ENCODE measurements around the gene MAP3K6.
"Not testable (repeated sequence)": the region's sequence is repeated elsewhere in the genome, so short reads cannot be mapped to it uniquely, and the experiment has no call there.

The MAP3K6 gene, protein sequence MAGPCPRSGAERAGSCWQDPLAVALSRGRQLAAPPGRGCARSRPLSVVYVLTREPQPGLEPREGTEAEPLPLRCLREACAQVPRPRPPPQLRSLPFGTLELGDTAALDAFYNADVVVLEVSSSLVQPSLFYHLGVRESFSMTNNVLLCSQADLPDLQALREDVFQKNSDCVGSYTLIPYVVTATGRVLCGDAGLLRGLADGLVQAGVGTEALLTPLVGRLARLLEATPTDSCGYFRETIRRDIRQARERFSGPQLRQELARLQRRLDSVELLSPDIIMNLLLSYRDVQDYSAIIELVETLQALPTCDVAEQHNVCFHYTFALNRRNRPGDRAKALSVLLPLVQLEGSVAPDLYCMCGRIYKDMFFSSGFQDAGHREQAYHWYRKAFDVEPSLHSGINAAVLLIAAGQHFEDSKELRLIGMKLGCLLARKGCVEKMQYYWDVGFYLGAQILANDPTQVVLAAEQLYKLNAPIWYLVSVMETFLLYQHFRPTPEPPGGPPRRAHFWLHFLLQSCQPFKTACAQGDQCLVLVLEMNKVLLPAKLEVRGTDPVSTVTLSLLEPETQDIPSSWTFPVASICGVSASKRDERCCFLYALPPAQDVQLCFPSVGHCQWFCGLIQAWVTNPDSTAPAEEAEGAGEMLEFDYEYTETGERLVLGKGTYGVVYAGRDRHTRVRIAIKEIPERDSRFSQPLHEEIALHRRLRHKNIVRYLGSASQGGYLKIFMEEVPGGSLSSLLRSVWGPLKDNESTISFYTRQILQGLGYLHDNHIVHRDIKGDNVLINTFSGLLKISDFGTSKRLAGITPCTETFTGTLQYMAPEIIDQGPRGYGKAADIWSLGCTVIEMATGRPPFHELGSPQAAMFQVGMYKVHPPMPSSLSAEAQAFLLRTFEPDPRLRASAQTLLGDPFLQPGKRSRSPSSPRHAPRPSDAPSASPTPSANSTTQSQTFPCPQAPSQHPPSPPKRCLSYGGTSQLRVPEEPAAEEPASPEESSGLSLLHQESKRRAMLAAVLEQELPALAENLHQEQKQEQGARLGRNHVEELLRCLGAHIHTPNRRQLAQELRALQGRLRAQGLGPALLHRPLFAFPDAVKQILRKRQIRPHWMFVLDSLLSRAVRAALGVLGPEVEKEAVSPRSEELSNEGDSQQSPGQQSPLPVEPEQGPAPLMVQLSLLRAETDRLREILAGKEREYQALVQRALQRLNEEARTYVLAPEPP (N-terminal part only)

DNA sequence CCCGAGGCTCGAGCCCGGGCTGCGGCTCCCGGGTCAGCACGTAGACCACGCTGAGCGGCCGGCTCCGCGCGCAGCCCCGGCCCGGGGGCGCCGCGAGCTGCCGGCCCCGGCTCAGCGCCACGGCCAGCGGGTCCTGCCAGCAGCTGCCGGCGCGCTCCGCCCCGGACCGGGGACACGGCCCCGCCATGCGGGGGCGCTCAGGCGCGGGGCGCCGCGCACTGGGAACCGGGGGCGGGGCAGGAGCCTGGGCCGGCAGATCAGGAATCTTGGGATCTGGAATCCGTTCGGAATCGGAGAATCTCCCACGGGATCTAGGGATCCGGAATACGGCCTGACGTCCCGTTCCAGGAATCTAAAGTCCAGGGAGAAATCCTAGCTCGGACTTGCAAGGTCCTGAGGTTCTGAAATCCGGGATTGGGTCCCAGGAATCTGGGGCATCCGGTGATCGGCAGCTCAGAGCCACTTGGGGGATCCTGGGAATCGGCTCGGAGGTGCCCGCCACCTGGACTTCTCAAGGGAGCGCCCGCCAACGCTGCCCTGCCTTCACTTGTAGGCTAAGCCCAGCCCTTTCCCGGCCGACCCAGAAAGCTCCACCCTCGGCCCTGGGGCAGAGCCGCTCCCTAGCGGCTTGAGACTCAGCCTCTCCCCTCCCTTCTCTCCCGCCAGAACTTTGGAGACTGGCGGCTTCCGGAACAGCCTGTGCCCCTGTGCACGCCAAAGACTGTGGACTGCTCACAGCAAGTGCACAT, at the start of gene MAP3K6:
Gene MAP3K6, minus strand, starts transcription at position 551 of the 749 bp plus-strand sequence. Its CDS starts 364 bp downstream, at position 187.
- DNase-seq (ENCODE audit: low read depth), result peak; percentile 59

DNA sequence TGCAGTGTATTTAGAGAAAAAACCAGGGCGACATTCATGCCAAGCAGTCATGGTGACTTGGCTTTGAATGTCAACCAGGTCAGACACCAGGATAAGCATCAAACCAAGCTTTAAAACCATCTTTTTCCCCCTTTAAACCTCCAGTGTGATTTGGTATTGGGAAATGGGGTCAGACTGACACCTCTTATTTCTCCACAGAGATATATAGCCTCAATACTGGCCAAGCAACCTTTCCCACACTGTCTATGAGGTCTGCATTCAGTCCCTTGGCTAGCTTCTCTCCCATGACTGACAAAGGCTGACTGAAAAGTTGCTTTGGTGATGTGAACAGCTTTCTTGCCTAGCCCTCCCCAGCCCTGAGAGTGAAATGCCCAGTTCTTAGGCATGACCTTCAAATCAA, 47.3 kb upstream of the MAP3K6 start:
- no peak for DNase-seq (ENCODE audit: low read depth)

DNA sequence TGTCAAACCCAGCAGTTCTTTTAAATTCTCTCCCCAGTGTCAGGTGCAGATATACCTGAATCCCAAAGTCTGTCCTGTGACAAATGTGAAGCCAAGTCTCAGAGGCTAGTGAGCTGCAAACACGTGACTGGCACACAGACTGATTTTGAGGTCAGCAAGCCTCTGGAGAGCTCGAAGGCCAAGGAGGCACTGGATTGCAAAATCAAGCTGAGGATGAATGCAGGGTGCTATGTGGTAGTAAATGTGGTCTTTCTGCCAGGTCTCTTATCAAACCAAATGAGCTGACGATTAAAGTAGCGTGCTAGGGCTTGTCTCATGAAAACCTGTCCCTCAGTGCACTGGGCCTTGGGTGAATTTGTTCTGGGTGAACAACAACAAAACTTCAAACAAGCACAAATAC, 46.2 kb upstream of the MAP3K6 start:
- DNase-seq (ENCODE audit: low read depth), result peak; percentile 79

DNA sequence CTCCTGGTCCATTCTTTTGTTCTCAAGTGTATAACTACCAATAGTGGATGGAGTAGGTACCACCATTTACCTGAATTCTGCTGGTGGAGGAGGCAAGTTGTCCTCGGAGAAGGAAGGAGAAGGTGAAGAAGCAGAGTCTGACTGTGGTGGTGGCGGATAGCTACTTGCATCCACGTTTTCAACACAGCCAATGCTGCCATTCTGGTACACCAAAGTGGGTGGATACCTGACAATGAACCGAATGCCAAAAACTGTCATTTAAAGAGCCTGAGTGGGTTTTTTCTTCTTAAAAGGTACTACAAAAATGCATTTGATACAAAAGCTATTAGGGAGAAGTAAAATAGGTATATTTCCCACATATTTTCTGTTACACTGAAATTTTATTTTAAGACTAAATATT, 45.7 kb upstream of the MAP3K6 start:
- no peak for DNase-seq (ENCODE audit: low read depth)

DNA sequence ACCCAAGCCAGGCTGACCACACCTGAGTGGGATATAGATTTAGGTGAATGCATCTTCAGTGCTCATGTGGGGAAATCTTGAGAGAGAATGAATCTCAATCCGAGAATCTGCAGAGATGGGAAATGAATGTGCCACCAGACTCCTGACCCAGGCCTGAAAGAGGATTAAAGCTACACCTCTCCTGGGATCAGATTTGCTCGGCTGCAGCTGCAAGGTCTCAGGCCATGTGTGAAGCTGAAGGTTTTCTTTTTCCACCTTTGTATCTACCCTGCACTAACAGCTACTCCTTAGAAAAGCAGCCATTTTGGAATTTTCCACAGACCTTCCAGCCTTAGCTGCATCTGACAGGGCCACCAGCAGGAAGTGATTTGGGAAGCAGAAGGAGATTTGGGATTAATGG, 43.9 kb upstream of the MAP3K6 start:
- no peak for DNase-seq (ENCODE audit: low read depth)

DNA sequence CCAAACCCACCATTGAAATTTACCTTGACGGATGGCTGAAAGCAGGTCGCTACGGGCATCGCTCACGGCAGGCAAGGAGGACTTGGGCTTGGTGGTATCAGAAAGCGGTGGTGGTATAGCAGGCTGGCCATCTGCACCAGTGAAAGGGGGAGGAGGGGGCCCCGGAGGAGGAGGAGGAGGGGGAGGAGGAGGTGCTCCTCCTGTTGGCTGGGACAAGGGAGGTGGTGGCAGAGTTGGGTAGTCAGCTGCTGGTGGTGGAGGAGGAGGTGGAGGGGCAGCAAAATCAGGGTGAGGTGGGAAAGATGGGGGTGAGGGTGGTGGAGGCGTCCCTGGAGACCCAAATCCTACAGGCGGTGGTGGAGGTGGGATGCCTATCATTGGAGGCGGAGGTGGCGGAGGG, 42.9 kb upstream of the MAP3K6 start:
- DNase-seq (ENCODE audit: low read depth), result no peak

DNA sequence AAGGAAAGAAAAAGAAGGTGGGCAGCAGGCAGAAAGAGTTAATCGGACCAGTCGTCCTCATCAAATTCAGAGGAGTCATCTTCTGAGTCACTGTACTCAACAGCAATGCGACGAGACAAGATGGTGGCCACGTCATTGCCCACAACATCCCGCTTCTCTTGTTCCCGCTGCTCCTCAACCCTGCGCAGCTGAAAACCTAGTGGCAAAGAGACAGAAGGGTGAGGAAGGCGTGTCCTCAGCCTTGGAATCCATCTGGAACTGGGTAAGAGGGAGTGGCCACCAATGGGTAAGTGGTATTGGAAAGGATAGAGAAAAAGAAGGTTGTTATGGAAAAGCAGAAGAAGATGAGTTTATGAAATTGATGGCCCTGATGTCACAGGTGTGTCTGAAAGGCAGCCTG, 41.4 kb upstream of the MAP3K6 start:
- no peak for DNase-seq (ENCODE audit: low read depth)

DNA sequence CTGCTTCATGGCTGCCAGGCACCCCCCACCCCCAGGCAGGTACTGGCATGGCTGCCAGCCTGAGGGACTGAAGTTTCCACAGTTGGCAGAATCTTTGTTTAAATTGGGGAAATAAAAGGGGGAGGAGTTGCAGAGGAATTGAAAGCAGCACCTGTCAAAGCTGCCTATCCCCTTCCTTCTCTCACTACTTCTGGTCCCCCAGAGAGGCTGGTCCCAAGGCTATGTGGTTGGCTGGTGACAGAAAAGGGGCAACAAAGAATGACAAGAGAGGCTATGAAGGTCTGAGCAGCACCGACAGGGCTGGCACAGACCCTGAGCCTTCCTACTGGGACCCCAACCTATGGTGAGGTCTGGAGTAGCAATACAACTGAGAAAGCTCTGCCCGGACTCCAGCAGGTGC, 40.0 kb upstream of the MAP3K6 start:
- DNase-seq (ENCODE audit: low read depth), result not testable (repeated sequence)

DNA sequence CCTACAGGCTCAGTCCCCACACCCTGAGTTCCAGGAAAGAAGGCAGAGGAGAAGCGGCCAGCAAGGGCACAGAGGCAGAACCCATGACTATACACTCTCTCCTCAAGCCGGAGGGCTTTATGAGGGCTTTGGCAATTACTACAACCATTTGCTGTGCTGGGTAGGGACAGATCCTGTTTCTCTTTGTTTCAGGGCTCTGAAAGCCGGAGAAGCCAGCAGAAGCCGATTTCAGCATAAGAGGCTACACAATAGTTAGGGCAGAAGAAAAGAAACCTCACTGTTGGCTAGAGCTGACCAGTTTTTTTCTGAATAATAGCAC, 39.6 kb upstream of the MAP3K6 start:
- no peak for DNase-seq (ENCODE audit: low read depth)

DNA sequence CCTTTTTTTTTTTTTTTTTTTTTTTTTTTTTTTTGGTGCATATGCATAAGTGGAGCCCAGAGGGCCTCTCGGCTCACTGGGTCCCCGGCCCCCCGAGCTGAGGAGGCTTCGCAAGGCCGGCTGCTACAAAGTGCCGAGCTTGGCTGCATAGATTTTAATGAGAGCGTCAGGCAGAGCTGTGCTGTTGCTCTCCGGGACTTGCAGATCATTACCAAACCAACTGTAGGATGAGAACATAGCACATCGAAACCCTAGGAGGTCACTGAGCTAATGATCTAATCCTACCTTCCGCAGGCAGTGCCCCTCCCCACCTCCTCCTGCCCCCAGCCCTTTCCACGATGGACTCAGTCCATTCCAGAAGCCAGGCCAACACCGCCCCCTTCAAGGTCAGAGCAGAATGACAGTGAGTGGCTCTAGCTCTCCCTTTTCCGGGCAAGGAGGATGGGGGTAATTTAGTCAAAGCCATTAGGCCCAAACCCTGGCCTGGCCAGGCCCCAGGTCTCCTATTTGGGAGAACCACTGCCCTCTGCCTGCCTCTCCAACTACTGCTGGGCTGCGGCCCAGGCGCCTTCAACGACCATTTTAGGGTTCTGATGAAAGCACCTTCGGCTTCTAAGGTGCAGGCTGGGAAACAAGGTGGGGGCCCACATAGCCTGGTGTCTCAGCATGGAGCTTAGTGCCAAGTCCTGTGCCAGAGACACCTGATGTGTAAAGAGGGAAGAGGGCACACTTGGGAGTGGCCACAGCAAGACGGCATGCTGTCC, 39.0 kb upstream of the MAP3K6 start:
- DNase-seq (ENCODE audit: low read depth), result not testable (repeated sequence)

DNA sequence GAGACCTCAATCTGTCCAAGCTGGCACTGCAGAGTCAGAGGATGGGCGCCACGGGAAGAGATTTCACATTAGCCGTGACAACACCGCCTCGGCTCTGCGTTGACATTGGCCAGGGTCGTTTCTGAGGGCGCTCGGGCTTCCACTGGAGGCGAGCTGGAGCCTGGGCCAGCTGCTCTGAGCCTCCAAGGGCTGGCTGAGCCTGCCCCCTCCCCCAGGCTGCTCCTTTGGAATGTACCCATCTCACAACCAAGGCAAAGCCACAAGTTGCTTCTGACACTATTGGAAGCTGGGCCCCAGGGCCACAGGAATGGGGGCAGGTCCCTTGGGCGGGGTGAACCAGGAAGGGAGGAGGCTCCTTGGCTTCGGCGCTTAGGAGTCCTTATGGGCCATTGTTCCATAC, 38.3 kb upstream of the MAP3K6 start:
- peak; percentile 72 for DNase-seq (ENCODE audit: low read depth)

DNA sequence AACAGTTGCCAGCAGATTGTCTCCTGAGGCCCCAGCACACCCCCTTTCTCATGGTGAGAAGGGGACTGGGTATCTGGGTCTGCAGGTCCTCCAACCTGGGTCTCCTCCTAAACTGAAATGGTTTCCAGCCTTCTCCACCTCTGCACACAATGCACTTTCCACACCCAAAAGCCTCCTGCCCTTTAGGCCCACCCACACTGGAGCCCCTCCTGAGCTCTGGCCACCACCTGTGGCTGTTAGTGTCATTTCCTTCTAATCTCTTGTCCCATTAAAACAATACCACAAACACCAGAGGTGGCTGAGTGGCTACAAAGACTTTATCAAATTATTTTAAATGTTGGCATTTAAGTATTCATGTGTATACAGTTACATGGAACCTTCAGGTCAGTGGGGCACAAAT, 37.2 kb upstream of the MAP3K6 start:
- no peak for DNase-seq (ENCODE audit: low read depth)

DNA sequence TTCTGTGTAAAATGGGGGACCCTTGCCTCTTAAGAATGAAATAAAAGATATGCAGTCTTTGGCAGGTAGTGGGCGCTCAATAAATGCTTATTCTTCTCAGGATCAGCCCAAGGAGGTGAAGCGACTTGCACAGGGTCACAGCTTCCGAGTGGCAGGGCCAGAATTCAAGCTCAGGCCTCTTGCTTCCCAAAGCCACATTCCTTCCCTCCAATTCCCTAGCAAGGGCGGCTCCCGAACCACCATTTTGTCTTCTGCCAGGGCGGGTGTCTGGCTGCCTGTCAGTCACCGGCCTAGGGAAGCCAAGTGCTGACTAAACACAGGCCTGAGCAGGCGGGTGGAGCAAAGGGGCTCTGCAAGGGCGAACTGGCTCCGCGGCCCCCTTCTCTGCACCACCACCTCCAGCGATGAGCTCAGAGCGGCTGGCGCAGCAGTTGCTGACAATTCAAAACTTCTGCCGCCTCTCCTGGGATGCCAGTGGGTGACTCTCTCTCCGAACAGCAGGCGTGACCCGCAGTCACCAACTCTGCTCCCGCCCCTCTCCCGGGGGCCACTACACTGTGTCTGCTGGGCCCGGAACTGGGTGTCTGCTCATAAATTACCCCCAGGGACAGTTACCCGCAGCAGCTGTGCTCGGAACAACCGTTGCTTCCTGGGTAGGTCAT, 36.4 kb upstream of the MAP3K6 start:
- peak; percentile 57 for DNase-seq (ENCODE audit: low read depth)

DNA sequence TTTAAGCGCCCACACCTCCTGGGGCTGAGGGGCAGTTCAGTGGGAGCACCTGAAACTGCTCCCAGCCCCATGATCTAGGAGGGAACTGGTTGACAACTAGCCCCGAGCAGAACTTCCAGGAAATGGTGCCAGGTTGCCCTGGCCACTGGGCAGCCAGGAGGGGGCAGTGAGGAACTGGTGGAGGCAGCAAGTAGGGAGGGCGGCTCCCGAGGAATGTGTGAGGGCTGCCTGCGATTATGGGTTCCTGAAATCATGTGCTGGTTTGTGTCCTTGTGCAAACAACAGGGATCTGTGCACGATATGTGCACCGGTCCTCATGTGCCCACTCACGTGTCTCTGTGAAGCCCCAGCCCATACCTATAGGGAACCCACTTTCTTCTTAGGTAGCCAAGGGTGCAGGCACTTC, 35.6 kb upstream of the MAP3K6 start:
- peak; percentile 75 for DNase-seq (ENCODE audit: low read depth)

DNA sequence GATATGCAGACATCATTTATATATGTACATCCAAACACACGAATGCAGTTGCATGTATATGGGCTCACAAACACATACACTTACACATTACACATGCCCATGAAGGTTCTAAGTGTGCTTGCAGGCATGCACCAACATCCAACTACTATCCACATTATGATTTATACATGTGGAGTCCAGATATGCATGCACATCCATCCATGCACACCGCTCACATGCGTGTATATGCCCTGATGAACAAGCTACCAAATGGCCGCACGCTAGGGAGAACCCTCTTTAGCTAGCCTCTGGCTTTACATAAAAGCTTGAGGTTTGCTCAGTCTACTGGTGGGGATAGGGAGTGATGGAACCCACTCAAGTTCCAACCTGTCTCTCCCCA, 34.2 kb upstream of the MAP3K6 start:
- no peak for DNase-seq (ENCODE audit: low read depth)

DNA sequence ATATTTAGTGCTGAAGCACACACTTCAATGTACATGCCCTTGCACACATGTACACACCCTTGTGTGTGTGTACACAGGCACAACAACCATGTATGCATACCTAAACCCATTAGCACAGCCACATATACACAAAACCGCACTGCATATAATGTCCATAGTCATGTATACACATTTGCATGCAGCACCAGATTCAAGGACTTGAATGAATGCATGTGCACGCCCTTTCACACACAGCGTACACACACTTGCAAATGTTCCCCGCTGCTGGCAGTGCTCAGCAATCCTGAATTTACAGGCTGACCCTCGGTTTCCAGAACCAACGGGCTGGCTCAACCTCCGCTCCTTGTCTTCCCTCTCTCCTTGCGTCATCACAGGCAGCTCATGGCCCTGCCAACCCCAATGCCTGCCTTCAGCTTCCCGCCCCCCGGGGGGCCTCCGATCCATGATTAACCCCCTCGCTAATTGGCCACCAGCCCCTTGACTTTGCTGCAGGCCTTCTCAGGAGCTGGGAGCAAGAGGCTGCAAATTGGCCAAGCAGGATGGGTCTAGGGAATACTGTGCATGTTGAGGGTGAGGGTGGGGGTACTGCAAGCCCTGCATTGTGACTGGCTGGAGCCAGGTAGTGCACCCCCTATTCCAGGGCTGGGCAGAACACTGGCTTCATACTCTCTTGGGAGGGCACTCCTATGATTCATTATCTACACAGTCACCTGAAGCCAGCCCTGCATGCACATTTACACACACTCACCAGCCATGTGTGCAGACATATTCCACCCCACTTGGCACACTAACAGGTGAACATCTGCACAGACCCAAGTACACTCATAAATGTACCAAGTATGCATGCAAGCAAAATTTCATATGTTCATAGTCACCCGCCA, 33.6 kb upstream of the MAP3K6 start:
- no peak for DNase-seq (ENCODE audit: low read depth)

DNA sequence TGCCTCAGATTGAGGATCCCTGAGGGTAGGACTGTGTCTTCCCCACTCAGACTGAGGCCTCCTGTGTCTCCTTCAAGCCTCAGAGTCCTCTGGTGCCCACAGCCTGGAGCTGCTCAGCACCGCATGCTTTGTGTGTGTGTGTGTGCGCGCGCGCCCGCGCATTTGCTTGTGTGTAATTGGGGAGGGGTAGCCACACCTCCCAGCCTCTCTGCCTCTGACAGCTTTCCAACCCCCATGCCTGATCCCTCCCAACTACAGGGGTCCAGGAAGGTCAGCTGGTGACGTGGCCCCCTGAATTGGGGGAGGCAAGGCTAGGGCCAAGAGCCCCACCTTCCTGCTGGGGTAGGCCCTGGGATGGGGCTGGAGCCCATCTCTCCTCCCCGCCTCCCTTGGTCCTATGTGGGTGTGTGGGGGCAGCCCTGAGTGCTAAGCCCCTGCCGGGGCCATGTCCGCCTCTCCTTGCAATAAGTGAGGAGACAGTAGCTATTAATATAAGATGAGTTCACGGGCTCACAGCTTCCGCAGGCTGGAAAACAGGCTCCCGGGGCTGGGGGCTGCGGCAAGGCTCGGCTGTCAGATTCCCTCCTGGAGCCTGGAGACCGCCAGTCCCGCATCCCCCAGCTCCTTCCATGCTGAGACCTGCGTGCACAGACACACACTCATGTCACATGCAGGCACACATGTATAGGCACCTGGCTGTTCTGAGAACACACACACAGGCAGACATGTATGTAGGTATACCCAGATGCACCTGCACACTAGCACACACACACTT, 32.7 kb upstream of the MAP3K6 start:
- DNase-seq (ENCODE audit: low read depth), result no peak

DNA sequence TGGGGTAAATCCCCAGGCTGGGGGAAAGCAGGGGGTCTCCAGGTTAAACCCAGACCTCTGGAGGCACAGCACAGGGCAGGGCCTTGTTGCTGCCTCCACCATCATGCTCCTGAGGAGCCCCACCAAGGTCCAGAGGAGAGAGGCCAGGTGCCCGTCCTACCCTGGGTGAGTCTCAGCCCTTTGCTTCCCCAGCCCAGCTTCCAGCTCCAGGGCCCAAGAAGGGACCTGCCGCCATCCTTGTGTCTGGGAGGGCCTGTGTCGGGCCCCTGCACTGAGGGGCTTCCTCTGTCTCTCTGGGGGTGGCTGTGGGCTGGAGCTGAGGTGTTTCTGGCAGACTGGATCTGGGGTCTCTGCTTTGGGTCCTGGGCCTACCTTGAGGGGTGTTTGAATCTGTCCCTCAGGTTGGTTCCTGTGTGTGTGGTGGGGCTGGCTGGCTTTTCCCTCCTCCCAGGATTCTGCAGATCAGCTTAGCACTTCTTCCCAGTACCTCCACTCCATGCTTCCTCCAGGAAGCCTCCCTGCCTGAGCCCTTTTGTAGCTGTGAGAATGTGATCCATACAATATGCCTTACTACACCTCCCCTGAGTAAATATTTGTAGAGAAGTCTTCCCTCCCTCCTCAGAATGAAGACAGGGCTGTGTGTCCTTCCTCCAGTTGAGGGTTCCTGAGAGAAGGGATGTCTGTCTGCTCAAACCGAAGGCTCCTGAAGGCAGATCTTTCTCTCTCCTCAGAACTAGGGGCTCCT, 31.8 kb upstream of the MAP3K6 start:
- no peak for DNase-seq (ENCODE audit: low read depth)
